HepG2 (cell line): ENCODE results near the gene FAAP100. TPM values are rescaled to one million over a fixed set of nuclear protein-coding genes. Genes with fewer than 3 reads are reported as not detected.

Experiments used
- HDAC2 ChIP-seq: sonication (generic); formaldehyde crosslinking; IDR thresholded peaks from 2 replicates; pipeline ENCODE4 v1.4.0; 2020; ENCODE audit warnings: missing genetic modification reagents
- KDM2A ChIP-seq: sonication (generic); formaldehyde crosslinking; IDR thresholded peaks from 2 replicates; pipeline ENCODE4 v1.4.0; 2020; ENCODE audit warnings: low read depth, missing genetic modification reagents, borderline replicate concordance
- MTF1 ChIP-seq: sonication (generic); formaldehyde crosslinking; IDR thresholded peaks from 2 replicates; pipeline ENCODE4 v1.5.0; 2020; ENCODE audit warnings: missing genetic modification reagents
- NCOA5 ChIP-seq: sonication (generic); formaldehyde crosslinking; IDR thresholded peaks from 2 replicates; pipeline ENCODE4 v1.4.0; 2020; ENCODE audit warnings: missing genetic modification reagents
- NCOR1 ChIP-seq: fragments of 200-600 bp; sonication (generic); IDR thresholded peaks from 2 replicates; pipeline ENCODE4 v1.7.0; 2017; ENCODE audit warnings: antibody characterized with exemption, low read length, borderline replicate concordance
- NFIC ChIP-seq: IDR thresholded peaks from 2 replicates; pipeline ENCODE4 v1.6.1; 2012; ENCODE audit warnings: mild to moderate bottlenecking, low read length, inconsistent platforms
- NR1H2 ChIP-seq: sonication (generic); formaldehyde crosslinking; IDR thresholded peaks from 2 replicates; pipeline ENCODE4 v1.8.1; 2022; ENCODE audit warnings: low read depth, missing genetic modification reagents, borderline replicate concordance
- NR2F6 ChIP-seq, 2 experiments: IDR thresholded peaks; 2 replicates each; pipeline ENCODE4 v1.6.1; 2016; ENCODE audit warnings: antibody characterized with exemption in 1 of 2, mild to moderate bottlenecking in 1 of 2
- PHF20 ChIP-seq: sonication (generic); formaldehyde crosslinking; IDR thresholded peaks from 2 replicates; pipeline ENCODE4 v1.5.0; 2020; ENCODE audit warnings: mild to moderate bottlenecking, missing genetic modification reagents
- PHF5A ChIP-seq: IDR thresholded peaks from one replicate; pipeline ENCODE4 v1.6.1; 2018; ENCODE audit warnings: low read depth, missing genetic modification reagents; ENCODE audit not compliant: unreplicated experiment
- PHF8 ChIP-seq: sonication (generic); formaldehyde crosslinking; IDR thresholded peaks from 2 replicates; pipeline ENCODE4 v1.5.0; 2020; ENCODE audit warnings: missing genetic modification reagents
- RBAK ChIP-seq: sonication (generic); formaldehyde crosslinking; IDR thresholded peaks from 2 replicates; pipeline ENCODE4 v1.5.1; 2020; ENCODE audit warnings: mild to moderate bottlenecking, missing genetic modification reagents
- RFXAP ChIP-seq: sonication (generic); formaldehyde crosslinking; IDR thresholded peaks from 2 replicates; pipeline ENCODE4 v1.4.0; 2020; ENCODE audit warnings: missing genetic modification reagents, borderline replicate concordance
- SIN3A ChIP-seq: IDR thresholded peaks from 2 replicates; pipeline ENCODE4 v1.6.1; 2011; ENCODE audit warnings: low read depth, mild to moderate bottlenecking, control low read depth, low read length, borderline replicate concordance
- STAG1 ChIP-seq: sonication (generic); formaldehyde crosslinking; IDR thresholded peaks from 2 replicates; pipeline ENCODE4 v1.4.0; 2020; ENCODE audit warnings: missing genetic modification reagents
- TBL1XR1 ChIP-seq: fragments of 150-350 bp; IDR thresholded peaks from 2 replicates; pipeline ENCODE4 v1.6.1; 2014; ENCODE audit warnings: borderline replicate concordance, low read length; ENCODE audit not compliant: partially characterized antibody
- ZFP36L1 ChIP-seq: sonication (generic); formaldehyde crosslinking; IDR thresholded peaks from 2 replicates; pipeline ENCODE4 v1.8.0; 2022; ENCODE audit warnings: mild to moderate bottlenecking, missing genetic modification reagents, moderate library complexity
- ZMYM4 ChIP-seq: sonication (generic); formaldehyde crosslinking; IDR thresholded peaks from 2 replicates; pipeline ENCODE4 v1.8.1; 2023; ENCODE audit warnings: mild to moderate bottlenecking, missing genetic modification reagents
- ZNF180 ChIP-seq: sonication (generic); formaldehyde crosslinking; IDR thresholded peaks from 2 replicates; pipeline ENCODE4 v1.4.0; 2020; ENCODE audit warnings: low read depth, missing genetic modification reagents, borderline replicate concordance
- ZNF234 ChIP-seq: sonication (generic); formaldehyde crosslinking; conservative IDR thresholded peaks from 2 replicates; pipeline ENCODE4 v1.5.1; 2020; ENCODE audit warnings: mild to moderate bottlenecking, missing genetic modification reagents
- ZNF24 ChIP-seq: fragments of 450-650 bp; IDR thresholded peaks from 2 replicates; pipeline ENCODE4 v1.6.1; 2017; ENCODE audit warnings: antibody characterized with exemption, mild to moderate bottlenecking
- ZNF468 ChIP-seq: sonication (generic); formaldehyde crosslinking; IDR thresholded peaks from 2 replicates; pipeline ENCODE4 v1.8.0; 2022; ENCODE audit warnings: mild to moderate bottlenecking, moderate library complexity, missing genetic modification reagents
- ZNF543 ChIP-seq: sonication (generic); formaldehyde crosslinking; IDR thresholded peaks from 2 replicates; pipeline ENCODE4 v1.4.0; 2020; ENCODE audit warnings: mild to moderate bottlenecking, missing genetic modification reagents
- ZNF549 ChIP-seq: sonication (generic); formaldehyde crosslinking; IDR thresholded peaks from 2 replicates; pipeline ENCODE4 v1.5.0; 2020; ENCODE audit warnings: missing genetic modification reagents
- ZNF558 ChIP-seq: sonication (generic); formaldehyde crosslinking; IDR thresholded peaks from 2 replicates; pipeline ENCODE4 v1.9.0; 2022; ENCODE audit warnings: mild to moderate bottlenecking, missing genetic modification reagents, borderline replicate concordance
- ZNF569 ChIP-seq: sonication (generic); formaldehyde crosslinking; IDR thresholded peaks from 2 replicates; pipeline ENCODE4 v1.5.0; 2020; ENCODE audit warnings: mild to moderate bottlenecking, missing genetic modification reagents, moderate library complexity, borderline replicate concordance
- ZNF816 ChIP-seq: sonication (generic); formaldehyde crosslinking; IDR thresholded peaks from 2 replicates; pipeline ENCODE4 v1.8.0; 2022; ENCODE audit warnings: missing genetic modification reagents, mild to moderate bottlenecking, borderline replicate concordance
- polyA plus RNA-seq, 8 experiments: library from polyadenylated mRNA; depleted of rRNA in 3 of 8; stranded (reverse) in 7 of 8; unstranded in 1 of 8; fragments of >200 nt; fragmentation: Illumina TruSeq in 4 of 8; extraction: Trizol in 4 of 8; gene quantifications; 2 replicates each; pipeline versions ENCODE4 v1.2.1 to v1.2.3, GENCODE V29; 2011 to 2016; ENCODE audit warnings: low read depth in 4 of 8, missing spikeins in 1 of 8, mixed read lengths in 1 of 8; ENCODE audit not compliant: insufficient read depth in 1 of 8
- total RNA-seq, 5 experiments: library from RNA; depleted of rRNA; stranded (reverse); fragments of >200 nt; fragmentation: Illumina TruSeq; extraction: Trizol; gene quantifications; 2 replicates each; pipeline ENCODE4 v1.2.3, GENCODE V29; 2016; ENCODE audit warnings: low read depth in 1 of 5
- TF ChIP-seq, protein P1 (sequence below): IDR thresholded peaks from 2 replicates; pipeline ENCODE4 v1.6.1; 2016
- TF ChIP-seq, protein P2 (sequence below): sonication (generic); formaldehyde crosslinking; conservative IDR thresholded peaks from 2 replicates; pipeline ENCODE4 v1.4.0; 2020; ENCODE audit warnings: missing genetic modification reagents
- TF ChIP-seq, protein P3 (sequence below): sonication (generic); formaldehyde crosslinking; IDR thresholded peaks from 2 replicates; pipeline ENCODE4 v1.8.0; 2022; ENCODE audit warnings: missing genetic modification reagents, low read depth, mild to moderate bottlenecking, borderline replicate concordance

The FAAP100 gene
- total and polyA plus RNA-seq, 2 of the 13 experiments (the other 11 are each of a cell fraction or from before 2014, with no cell fraction given): 7.6 to 20.8 TPM

DNA sequence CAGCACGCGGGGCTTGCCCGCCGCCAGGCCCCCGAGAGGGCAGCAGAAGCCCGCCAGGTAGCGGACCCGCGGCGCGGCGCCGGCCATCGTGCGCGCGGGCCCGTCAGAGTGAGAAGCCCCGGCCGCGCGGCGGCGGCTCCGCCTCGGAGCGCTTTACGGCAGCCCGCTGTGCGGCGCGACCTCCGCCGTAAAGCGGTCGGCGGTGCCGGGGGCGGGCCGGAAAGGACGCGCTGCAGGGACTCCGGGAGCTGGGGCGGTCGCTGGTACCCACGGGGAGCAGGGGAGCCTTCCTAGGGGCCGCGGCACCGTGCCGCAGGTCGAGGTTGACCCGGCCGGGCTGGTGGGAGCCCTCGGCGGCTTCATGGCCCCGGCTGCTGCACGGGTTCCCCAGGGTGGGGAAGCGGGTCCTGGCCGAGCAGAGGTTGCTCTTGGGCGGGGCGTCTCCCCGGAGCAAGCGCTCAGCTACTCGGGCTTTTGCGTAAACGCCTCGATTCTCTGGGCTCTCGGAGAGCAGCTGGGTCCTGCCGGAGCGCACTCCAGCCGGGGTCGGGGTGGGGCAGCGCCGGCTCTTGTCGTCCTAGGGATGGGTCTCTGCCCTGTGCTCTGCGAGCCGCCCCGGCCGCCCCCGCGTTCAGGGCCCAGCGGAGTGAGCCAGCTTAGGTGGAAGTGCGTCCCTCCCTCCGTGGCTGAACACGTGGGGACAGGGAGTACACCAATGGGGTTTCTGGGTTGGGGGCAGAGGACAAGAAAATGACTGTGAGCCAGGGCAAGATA is at the start of gene FAAP100 (continued):
- TF ChIP-seq ZFP36L1: peak; percentile 66
- TF ChIP-seq ZNF234 (CRISPR knock-in tag): no peak
- no peak for TF ChIP-seq NCOR1
- no peak for TF ChIP-seq ZNF180 (CRISPR knock-in tag)
- TF ChIP-seq NR2F6 (IDR thresholded peaks at IDR 0.05): no peak
- TF ChIP-seq NR2F6 (CRISPR knock-in tag; IDR thresholded peaks at IDR 0.05): no peak; the same call in 1 of the 2 replicates
- TF ChIP-seq RBAK (CRISPR knock-in tag): no peak
- TF ChIP-seq ZNF558 (CRISPR knock-in tag): peak; percentile 20; the same call in 1 of the 2 replicates
- TF ChIP-seq PHF20 (CRISPR knock-in tag): peak; percentile 86
- TF ChIP-seq PHF8: peak; percentile 93
- TF ChIP-seq, protein P1, sequence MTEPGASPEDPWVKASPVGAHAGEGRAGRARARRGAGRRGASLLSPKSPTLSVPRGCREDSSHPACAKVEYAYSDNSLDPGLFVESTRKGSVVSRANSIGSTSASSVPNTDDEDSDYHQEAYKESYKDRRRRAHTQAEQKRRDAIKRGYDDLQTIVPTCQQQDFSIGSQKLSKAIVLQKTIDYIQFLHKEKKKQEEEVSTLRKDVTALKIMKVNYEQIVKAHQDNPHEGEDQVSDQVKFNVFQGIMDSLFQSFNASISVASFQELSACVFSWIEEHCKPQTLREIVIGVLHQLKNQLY (CRISPR knock-in tag): no peak
- TF ChIP-seq NCOA5: no peak
- TF ChIP-seq SIN3A: peak; percentile 77
- TF ChIP-seq MTF1: no peak
- TF ChIP-seq NR1H2 (CRISPR knock-in tag): no peak
- TF ChIP-seq TBL1XR1: peak; percentile 32
- no peak for TF ChIP-seq PHF5A (CRISPR knock-in tag)
- TF ChIP-seq, protein P2, sequence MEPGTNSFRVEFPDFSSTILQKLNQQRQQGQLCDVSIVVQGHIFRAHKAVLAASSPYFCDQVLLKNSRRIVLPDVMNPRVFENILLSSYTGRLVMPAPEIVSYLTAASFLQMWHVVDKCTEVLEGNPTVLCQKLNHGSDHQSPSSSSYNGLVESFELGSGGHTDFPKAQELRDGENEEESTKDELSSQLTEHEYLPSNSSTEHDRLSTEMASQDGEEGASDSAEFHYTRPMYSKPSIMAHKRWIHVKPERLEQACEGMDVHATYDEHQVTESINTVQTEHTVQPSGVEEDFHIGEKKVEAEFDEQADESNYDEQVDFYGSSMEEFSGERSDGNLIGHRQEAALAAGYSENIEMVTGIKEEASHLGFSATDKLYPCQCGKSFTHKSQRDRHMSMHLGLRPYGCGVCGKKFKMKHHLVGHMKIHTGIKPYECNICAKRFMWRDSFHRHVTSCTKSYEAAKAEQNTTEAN (CRISPR knock-in tag): peak; percentile 77; the same call in 1 of the 2 replicates
- TF ChIP-seq ZNF549 (CRISPR knock-in tag): peak; percentile 78; the same call in 1 of the 2 replicates
- TF ChIP-seq ZNF816 (CRISPR knock-in tag): peak; percentile 58; the same call in 1 of the 2 replicates
- peak; percentile 87 for TF ChIP-seq KDM2A
- TF ChIP-seq NFIC: no peak; the same call in 1 of the 2 replicates
- TF ChIP-seq, protein P3, sequence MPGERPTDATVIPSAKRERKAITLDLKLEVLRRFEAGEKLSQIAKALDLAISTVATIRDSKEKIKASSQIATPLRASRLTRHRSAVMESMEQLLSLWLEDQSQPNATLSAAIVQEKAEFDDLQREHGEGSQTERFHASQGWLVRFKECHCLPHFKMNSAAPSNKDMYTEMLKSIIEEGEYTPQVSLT: no peak; the same call in 1 of the 2 replicates
- TF ChIP-seq ZNF24: no peak
- TF ChIP-seq STAG1 (CRISPR knock-in tag): no peak; the same call in 1 of the 2 replicates
- TF ChIP-seq ZMYM4 (CRISPR knock-in tag): peak; percentile 53; the same call in 1 of the 2 replicates
- peak; percentile 78 for TF ChIP-seq RFXAP (CRISPR knock-in tag)
- peak; percentile 64; the same call in 1 of the 2 replicates for TF ChIP-seq ZNF569 (CRISPR knock-in tag)
- no peak; the same call in 1 of the 2 replicates for TF ChIP-seq ZNF543 (CRISPR knock-in tag)
- peak; percentile 41; the same call in 1 of the 2 replicates for TF ChIP-seq ZNF468 (CRISPR knock-in tag)
- peak; percentile 13; the same call in 1 of the 2 replicates for TF ChIP-seq HDAC2 (CRISPR knock-in tag)
